ENCODE measurements around the gene SUFU. TPM values are rescaled to one million over a fixed set of nuclear protein-coding genes. Genes with fewer than 3 reads are reported as not detected.

SUFU gene
- total RNA-seq, 1 experiment from 2014 or later = 13.1 TPM

- ATAC-seq (no peak), DNase-seq (ENCODE audit: low spot score) (no peak)
- peaks cover 14% of the 10 kb centered on the region for H3K36me3 Mint-ChIP-seq
- H3K4me3 Mint-ChIP-seq = no peak overlapping the region
- no peak overlapping the region for H3K27ac Mint-ChIP-seq
- H3K4me1 Mint-ChIP-seq = no peaks in the 10 kb centered on the region
- TF ChIP-seq IRF1 (CRISPR knock-in tag; IDR thresholded peaks at IDR 0.05) (no peak), ATF6 (CRISPR knock-in tag; IDR thresholded peaks at IDR 0.05) (no peak), ZNF671 (CRISPR knock-in tag; IDR thresholded peaks at IDR 0.05) (no peak), PRRX2 (CRISPR knock-in tag; IDR thresholded peaks at IDR 0.05) (no peak), ZNF121 (CRISPR knock-in tag; IDR thresholded peaks at IDR 0.05) (no peak), ATF3 (CRISPR knock-in tag; conservative IDR thresholded peaks at IDR 0.05) (no peak), MAX (CRISPR knock-in tag; IDR thresholded peaks at IDR 0.05) (no peak), MYBL2 (CRISPR knock-in tag; IDR thresholded peaks at IDR 0.05) (no peak), RORB (CRISPR knock-in tag; IDR thresholded peaks at IDR 0.05) (no peak), CREM (CRISPR knock-in tag; IDR thresholded peaks at IDR 0.05) (no peak), NR2C2 (CRISPR knock-in tag; IDR thresholded peaks at IDR 0.05) (no peak), ZNF425 (CRISPR knock-in tag; conservative IDR thresholded peaks at IDR 0.05) (no peak), GRHL2 (CRISPR knock-in tag; IDR thresholded peaks at IDR 0.05; ENCODE audit: insufficient replicate concordance, severe bottlenecking) (no peak)
- ChIA-PET POLR2A (interaction anchor here (0.6 to 1.4 kb wide), 4 partner anchors 12 to 219 kb away, joined by 3 to 6 read pairs (median 3); no protein-coding TSS in a partner anchor), CTCF (interaction anchor here (0.6 to 1.6 kb wide), 3 partner anchors 10 to 90 kb away, joined by 3 to 5 read pairs (median 5); no protein-coding TSS in a partner anchor)
- H3K9me3 Mint-ChIP-seq = no peaks in the 10 kb centered on the region
- no peaks in the 10 kb centered on the region for H3K27me3 Mint-ChIP-seq (ENCODE audit: low read depth)
These were observed 30.1 kb upstream of the SUFU start for GRCh38 chr10:102473445-102474331.

GRCh38 chr10:102475451-102476040 is 28.2 kb upstream of the SUFU start:
- ATAC-seq (no peak), DNase-seq (ENCODE audit: low spot score) (no peak)
- CTCF ChIA-PET = interaction anchor here (0.7 to 2.0 kb wide), 3 partner anchors 37 to 108 kb away, joined by 3 to 6 read pairs (median 6); no protein-coding TSS in a partner anchor
- Mint-ChIP-seq H3K36me3 (peaks cover 14% of the 10 kb centered on the region), H3K9me3 (no peaks in the 10 kb centered on the region), H3K4me1 (no peaks in the 10 kb centered on the region), H3K4me3 (no peak overlapping the region), H3K27ac (0 out of 2 replicates have a peak overlapping the region, but pooled peaks have one; percentile 9), H3K27me3 (ENCODE audit: low read depth) (no peaks in the 10 kb centered on the region)
- TF ChIP-seq ETV6 (CRISPR knock-in tag; IDR thresholded peaks at IDR 0.05) = no peak
- no peak for TF ChIP-seq AR (CRISPR knock-in tag; IDR thresholded peaks at IDR 0.05)
- no peak for TF ChIP-seq TEAD1 (CRISPR knock-in tag; IDR thresholded peaks at IDR 0.05)
- TF ChIP-seq OVOL2 (CRISPR knock-in tag; IDR thresholded peaks at IDR 0.05; ENCODE audit: borderline replicate concordance) = no peak
- POLR2A ChIA-PET = interaction anchor here (0.7 kb wide), 1 partner anchor 558 kb away, joined by 7 read pairs; no protein-coding TSS in a partner anchor
